Activated CD4-positive, alpha-beta T cell treated with anti-CD3 and anti-CD28 coated beads, Interleukin-10, Interleukin-2, amounts not matched to agents 100 ng/mL and 50 ng/mL, durations not matched to agents 16 hours and 8 hours (primary cell): Measurements from ENCODE around the gene CASR.
A peak's percentile ranks its signal among the peaks of the same experiment; 100 is the strongest.

ENCODE experiments used
- DNase-seq: peaks from one replicate; pipeline ENCODE4 v3.0.0-alpha.2; 2020

The CASR gene

GRCh38 chr3:122307094-122307687 lies 123.7 kb downstream of the CASR start:
- DNase-seq, result no peak

GRCh38 chr3:122307976-122308375 lies 124.5 kb downstream of the CASR start:
- DNase-seq, result no peak

GRCh38 chr3:122310361-122310760 lies 126.9 kb downstream of the CASR start:
- DNase-seq, result no peak

- DNase-seq, result no peak
Measured at GRCh38 chr3:122312826-122313225, 129.4 kb downstream of the CASR start.

- no peak for DNase-seq
Measured at GRCh38 chr3:122313281-122313680, 129.8 kb downstream of the CASR start.

GRCh38 chr3:122314228-122314876 lies 130.9 kb downstream of the CASR start:
- DNase-seq, result no peak

GRCh38 chr3:122315619-122316018 lies 132.2 kb downstream of the CASR start:
- no peak for DNase-seq

GRCh38 chr3:122316368-122316767 lies 132.9 kb downstream of the CASR start:
- no peak for DNase-seq

- DNase-seq, result no peak
Measured at GRCh38 chr3:122318620-122319019, 135.2 kb downstream of the CASR start.

GRCh38 chr3:122322095-122323075 lies 138.9 kb downstream of the CASR start:
- peak; percentile 52 for DNase-seq

GRCh38 chr3:122324871-122325323 lies 141.4 kb downstream of the CASR start, which contains the start of gene CSTA:
CSTA (plus strand) TSS chr3:122325248; CDS start chr3:122325293, 45 bp downstream.
- no peak for DNase-seq

GRCh38 chr3:122325769-122326168 lies 142.3 kb downstream of the CASR start:
- no peak for DNase-seq

GRCh38 chr3:122331886-122332285 lies 148.4 kb downstream of the CASR start:
- no peak for DNase-seq

GRCh38 chr3:122332551-122332950 lies 149.1 kb downstream of the CASR start:
- DNase-seq, result no peak
